H1 (cell line): ENCODE data around the gene PDLIM4. TPM values are rescaled to one million over a fixed set of nuclear protein-coding genes. Genes with fewer than 3 reads are reported as not detected.

Experiments
- CEBPB ChIP-seq: IDR thresholded peaks from 2 replicates; pipeline ENCODE4 v1.6.1; 2012; ENCODE audit warnings: low read depth, low read length
- CHD2 ChIP-seq: IDR thresholded peaks from 2 replicates; pipeline ENCODE4 v1.6.1; 2012; ENCODE audit warnings: low read length, improper control_type of control experiment
- NANOG ChIP-seq: IDR thresholded peaks from 2 replicates; pipeline ENCODE4 v1.6.1; 2011; ENCODE audit warnings: low read length, low read depth, mild to moderate bottlenecking, inconsistent platforms; ENCODE audit not compliant: insufficient read depth, poor library complexity, severe bottlenecking
- polyA plus RNA-seq, 7 experiments: library from polyadenylated mRNA; depleted of rRNA in 3 of 7; stranded (reverse) in 5 of 7; unstranded in 2 of 7; fragments of >200 nt in 5 of 7; fragments of 200-250 nt in 2 of 7; gene quantifications; 1 replicate in 5 of 7; 2 replicates in 1 of 7; 4 replicates in 1 of 7; pipeline versions ENCODE4 v1.2.1 to v1.2.3, GENCODE V29; 2011 to 2013; ENCODE audit warnings: missing spikeins in 2 of 7, mixed read lengths in 2 of 7
- total RNA-seq: library from RNA; stranded (reverse); fragmentation: NEBNext Ultra II Directional; extraction: Animal tissue kit (Norgen Biotek cat#: 25700); gene quantifications from 2 replicates; pipeline ENCODE4 v1.2.1, GENCODE V29; 2021
- TF ChIP-seq, protein P1 (sequence below), 3 experiments: IDR thresholded peaks; 1 replicate in 2 of 3; 2 replicates in 1 of 3; pipeline versions ENCODE4 v1.5.1 to v1.6.1; 2011; ENCODE audit warnings: low read length in 3 of 3, mild to moderate bottlenecking in 3 of 3, inconsistent platforms in 2 of 3, low read depth in 1 of 3, moderate library complexity in 1 of 3; ENCODE audit not compliant: insufficient read depth in 1 of 3; ENCODE audit errors: control extremely low read depth in 1 of 3
- TF ChIP-seq, protein P2 (sequence below): IDR thresholded peaks from 2 replicates; pipeline ENCODE4 v1.6.1; 2012; ENCODE audit warnings: inconsistent platforms

Gene PDLIM4
- total and polyA plus RNA-seq, 2 of the 8 experiments (the other 6 are each of a cell fraction or from before 2014, with no cell fraction given), result 10.7 to 29.1 TPM

DNA sequence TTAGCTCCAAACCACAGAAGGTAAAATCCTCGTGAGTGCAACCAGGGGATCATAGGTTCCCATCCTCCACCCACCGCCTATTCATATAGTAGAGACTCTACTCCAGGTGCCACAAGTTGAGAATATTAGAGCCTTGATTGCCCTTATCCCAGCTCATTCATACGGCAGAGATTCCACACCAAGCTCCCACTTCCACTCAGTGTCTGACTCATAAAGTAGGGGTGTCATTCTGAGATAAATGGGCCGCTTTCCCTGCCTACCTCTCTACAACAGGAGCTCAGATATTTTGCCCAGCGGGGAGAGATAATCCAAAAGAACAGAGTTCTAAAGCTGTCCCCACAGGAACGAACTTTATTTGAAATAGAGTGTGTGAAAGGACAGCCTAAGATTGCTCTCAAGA is 46.1 kb downstream of the PDLIM4 start (continued):
- TF ChIP-seq, protein P1, sequence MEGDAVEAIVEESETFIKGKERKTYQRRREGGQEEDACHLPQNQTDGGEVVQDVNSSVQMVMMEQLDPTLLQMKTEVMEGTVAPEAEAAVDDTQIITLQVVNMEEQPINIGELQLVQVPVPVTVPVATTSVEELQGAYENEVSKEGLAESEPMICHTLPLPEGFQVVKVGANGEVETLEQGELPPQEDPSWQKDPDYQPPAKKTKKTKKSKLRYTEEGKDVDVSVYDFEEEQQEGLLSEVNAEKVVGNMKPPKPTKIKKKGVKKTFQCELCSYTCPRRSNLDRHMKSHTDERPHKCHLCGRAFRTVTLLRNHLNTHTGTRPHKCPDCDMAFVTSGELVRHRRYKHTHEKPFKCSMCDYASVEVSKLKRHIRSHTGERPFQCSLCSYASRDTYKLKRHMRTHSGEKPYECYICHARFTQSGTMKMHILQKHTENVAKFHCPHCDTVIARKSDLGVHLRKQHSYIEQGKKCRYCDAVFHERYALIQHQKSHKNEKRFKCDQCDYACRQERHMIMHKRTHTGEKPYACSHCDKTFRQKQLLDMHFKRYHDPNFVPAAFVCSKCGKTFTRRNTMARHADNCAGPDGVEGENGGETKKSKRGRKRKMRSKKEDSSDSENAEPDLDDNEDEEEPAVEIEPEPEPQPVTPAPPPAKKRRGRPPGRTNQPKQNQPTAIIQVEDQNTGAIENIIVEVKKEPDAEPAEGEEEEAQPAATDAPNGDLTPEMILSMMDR (IDR thresholded peaks at IDR 0.05; ENCODE audit: control extremely low read depth in 1 of 3, insufficient read depth in 1 of 3, low read depth in 1 of 3, low read length in 3 of 3), result no peak
- TF ChIP-seq, protein P2, sequence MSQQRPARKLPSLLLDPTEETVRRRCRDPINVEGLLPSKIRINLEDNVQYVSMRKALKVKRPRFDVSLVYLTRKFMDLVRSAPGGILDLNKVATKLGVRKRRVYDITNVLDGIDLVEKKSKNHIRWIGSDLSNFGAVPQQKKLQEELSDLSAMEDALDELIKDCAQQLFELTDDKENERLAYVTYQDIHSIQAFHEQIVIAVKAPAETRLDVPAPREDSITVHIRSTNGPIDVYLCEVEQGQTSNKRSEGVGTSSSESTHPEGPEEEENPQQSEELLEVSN, result no peak
- TF ChIP-seq CHD2 (no peak), NANOG (no peak), CEBPB (no peak)
